CD14-positive monocyte (primary cell): ENCODE measurements around the gene CACNA1B. TPM values are rescaled to one million over a fixed set of nuclear protein-coding genes. Genes with fewer than 3 reads are reported as not detected.

Experiments used
- DNase-seq, 3 donors: peaks; one replicate each; pipeline ENCODE4 v3.0.0-alpha.2; 2011 to 2022
- H2AFZ ChIP-seq: 2 replicates; pipeline ENCODE4 v1.6.0; 2012; ENCODE audit warnings: mild to moderate bottlenecking, low read depth, low read length, inconsistent platforms; ENCODE audit not compliant: insufficient read depth, poor library complexity, severe bottlenecking
- H3K27ac ChIP-seq, 2 donors: 1 replicate in 1 of 2; 2 replicates in 1 of 2; pipeline ENCODE4 v1.5.1; 2012 to 2013; ENCODE audit warnings: low read length in 2 of 2, control low read depth in 1 of 2, inconsistent platforms in 1 of 2, low read depth in 1 of 2, mild to moderate bottlenecking in 1 of 2
- H3K27me3 ChIP-seq, 2 donors: one replicate each; pipeline versions ENCODE4 v1.6.0 to v1.6.1; 2011 to 2013; ENCODE audit warnings: low read length in 2 of 2; ENCODE audit not compliant: control insufficient read depth in 2 of 2, insufficient read depth in 2 of 2
- H3K36me3 ChIP-seq, 2 donors: replicated peaks in 1 of 2; 1 replicate in 1 of 2; 2 replicates in 1 of 2; pipeline versions ENCODE4 v1.5.1 to v1.6.1; 2012 to 2013; ENCODE audit warnings: low read length in 2 of 2, control low read depth in 1 of 2, inconsistent platforms in 1 of 2, mild to moderate bottlenecking in 1 of 2; ENCODE audit not compliant: insufficient read depth in 2 of 2, control insufficient read depth in 1 of 2
- H3K4me1 ChIP-seq, 2 donors: 1 replicate in 1 of 2; 2 replicates in 1 of 2; pipeline versions ENCODE4 v1.5.1 to v1.6.1; 2012 to 2013; ENCODE audit warnings: low read length in 2 of 2, control low read depth in 1 of 2, inconsistent platforms in 1 of 2, mild to moderate bottlenecking in 1 of 2, moderate library complexity in 1 of 2; ENCODE audit not compliant: insufficient read depth in 2 of 2, control insufficient read depth in 1 of 2
- H3K4me2 ChIP-seq: replicated peaks from 2 replicates; pipeline ENCODE3; 2012; ENCODE audit warnings: low read length, moderate library complexity, mild to moderate bottlenecking; ENCODE audit not compliant: poor library complexity, severe bottlenecking; ENCODE audit errors: extremely low read depth
- H3K4me3 ChIP-seq, 3 experiments: fragments of 200-600 bp in 1 of 3; sonication (generic) in 1 of 3; replicated peaks in 1 of 3; 1 replicate in 2 of 3; 2 replicates in 1 of 3; pipeline ENCODE4 v1.5.1; 2011 to 2013; ENCODE audit warnings: low read length in 3 of 3, mild to moderate bottlenecking in 3 of 3, control low read depth in 2 of 3, low read depth in 2 of 3, inconsistent platforms in 1 of 3, moderate library complexity in 1 of 3
- H3K79me2 ChIP-seq: 2 replicates; pipeline ENCODE4 v1.6.0; 2012; ENCODE audit warnings: mild to moderate bottlenecking, control low read depth, inconsistent platforms, low read length, moderate library complexity; ENCODE audit not compliant: insufficient read depth
- H3K9ac ChIP-seq: 2 replicates; pipeline ENCODE4 v1.6.0; 2017; ENCODE audit warnings: low read length, mild to moderate bottlenecking; ENCODE audit not compliant: insufficient read depth, poor library complexity, severe bottlenecking
- H3K9me3 ChIP-seq, 2 donors: replicated peaks in 1 of 2; 1 replicate in 1 of 2; 2 replicates in 1 of 2; pipeline versions ENCODE4 v1.5.1 to v1.6.1; 2012 to 2013; ENCODE audit warnings: low read length in 2 of 2, control low read depth in 1 of 2; ENCODE audit not compliant: control insufficient read depth in 1 of 2, insufficient read depth in 1 of 2
- H4K20me1 ChIP-seq: 2 replicates; pipeline ENCODE4 v1.6.0; 2012; ENCODE audit warnings: mild to moderate bottlenecking, low read length, control low read depth, moderate library complexity; ENCODE audit not compliant: insufficient read depth
- H3K27ac Mint-ChIP-seq, 7 donors: one replicate each; pipeline ENCODE4 v1.8.0; 2020; ENCODE audit warnings: mild to moderate bottlenecking in 7 of 7, mixed read lengths in 7 of 7, moderate library complexity in 6 of 7, inconsistent platforms in 2 of 7
- H3K27me3 Mint-ChIP-seq, 3 donors: one replicate each; pipeline ENCODE4 v1.8.0; 2021 to 2022; ENCODE audit warnings: low read depth in 3 of 3, mild to moderate bottlenecking in 3 of 3, mixed read lengths in 3 of 3, moderate library complexity in 3 of 3, inconsistent platforms in 1 of 3
- H3K36me3 Mint-ChIP-seq, 2 donors: one replicate each; pipeline ENCODE4 v1.8.0; 2020; ENCODE audit warnings: mixed read lengths in 2 of 2, inconsistent platforms in 1 of 2, mild to moderate bottlenecking in 1 of 2
- H3K4me1 Mint-ChIP-seq: one replicate; pipeline ENCODE4 v1.8.0; 2020; ENCODE audit warnings: mild to moderate bottlenecking, mixed read lengths
- H3K4me3 Mint-ChIP-seq, 2 donors: one replicate each; pipeline ENCODE4 v1.8.0; 2020; ENCODE audit warnings: mild to moderate bottlenecking in 2 of 2, mixed read lengths in 2 of 2, moderate library complexity in 1 of 2
- H3K9me3 Mint-ChIP-seq, 7 donors: one replicate each; pipeline ENCODE4 v1.8.0; 2020 to 2022; ENCODE audit warnings: mixed read lengths in 7 of 7, mild to moderate bottlenecking in 6 of 7, moderate library complexity in 6 of 7, inconsistent platforms in 2 of 7
- CTCF ChIP-seq: fragments of 200-600 bp; IDR thresholded peaks from one replicate; pipeline ENCODE4 v1.8.0; 2022; ENCODE audit warnings: antibody characterized with exemption, mild to moderate bottlenecking
- WGBS: methylation state at CpG from one replicate; pipeline ENCODE4 v1.1.5; 2013; ENCODE audit warnings: missing lambda C conversion rate; ENCODE audit not compliant: insufficient coverage; 5-methylcytosine and 5-hydroxymethylcytosine counted together
- intact Hi-C, 2 donors: fragments of 100-400 bp; cut with micrococcal nuclease; formaldehyde crosslinking; loops; one replicate each; pipeline versions ENCODE4 v1.15.0 to v1.15.1; 2023
- polyA plus RNA-seq, 3 donors: library from polyadenylated mRNA; depleted of rRNA in 1 of 3; unstranded in 2 of 3; stranded (reverse) in 1 of 3; fragments of 300-500 nt in 2 of 3; fragments of >200 nt in 1 of 3; fragmentation: Illumina TruSeq in 2 of 3; gene quantifications; 1 replicate in 2 of 3; 2 replicates in 1 of 3; pipeline ENCODE4 v1.2.3, GENCODE V29; 2012 to 2021

Gene CACNA1B
- polyA plus RNA-seq, 3 donors: not detected

- no peaks in the 10 kb centered on the region for H3K4me1 ChIP-seq
- no peaks in the 10 kb centered on the region for H3K36me3 ChIP-seq
- H3K27me3 ChIP-seq: peaks cover 2 to 37% of the 10 kb centered on the region in 2 donors
- DNase-seq: no peak
- no peaks in the 10 kb centered on the region for H3K9me3 ChIP-seq
- no peaks in the 10 kb centered on the region for H4K20me1 ChIP-seq
- peaks cover 40 to 46% (median 45%) of the 10 kb centered on the region in 3 donors for H3K27me3 Mint-ChIP-seq
- H3K4me3 ChIP-seq: no peak overlapping the region
- no peak overlapping the region for H3K27ac Mint-ChIP-seq
- H3K4me3 Mint-ChIP-seq: peak overlapping the region in 1 of 2 donors; percentile 48
- no peaks in the 10 kb centered on the region for H3K4me1 Mint-ChIP-seq
- no peaks in the 10 kb centered on the region for H3K79me2 ChIP-seq
- no peaks in the 10 kb centered on the region for H3K36me3 Mint-ChIP-seq
- H3K9me3 Mint-ChIP-seq: peaks cover 0 to 3% (median 0%) of the 10 kb centered on the region in 7 donors
- no peak overlapping the region for H3K27ac ChIP-seq
- H3K9ac ChIP-seq: no peak overlapping the region
- no peak overlapping the region for H2AFZ ChIP-seq
- 84% methylated on average over 10 of the region's 15 CpGs for WGBS
- no peak for TF ChIP-seq CTCF
- H3K4me2 ChIP-seq: no peak overlapping the region
- intact Hi-C loops: no loop called here
These were observed 143.9 kb downstream of the CACNA1B start for GRCh38 chr9:138021251-138022056.

- TF ChIP-seq CTCF: no peak
- H3K9me3 Mint-ChIP-seq: peaks cover 0 to 3% (median 0%) of the 10 kb centered on the region in 7 donors
- H3K79me2 ChIP-seq: no peaks in the 10 kb centered on the region
- WGBS: 47% methylated on average over 17 of the region's 17 CpGs
- no peak overlapping the region for H2AFZ ChIP-seq
- H3K27me3 Mint-ChIP-seq: peaks cover 40 to 49% (median 45%) of the 10 kb centered on the region in 3 donors
- H3K36me3 ChIP-seq: no peaks in the 10 kb centered on the region
- H3K36me3 Mint-ChIP-seq: no peaks in the 10 kb centered on the region
- intact Hi-C loops: no loop called here
- no peak for DNase-seq
- no peak overlapping the region for H3K9ac ChIP-seq
- H3K4me1 Mint-ChIP-seq: no peaks in the 10 kb centered on the region
- peak overlapping the region in 1 of 2 donors; percentile 57 for H3K4me3 Mint-ChIP-seq
- no peaks in the 10 kb centered on the region for H3K9me3 ChIP-seq
- H3K4me3 ChIP-seq: no peak overlapping the region
- no peaks in the 10 kb centered on the region for H3K4me1 ChIP-seq
- H4K20me1 ChIP-seq: no peaks in the 10 kb centered on the region
- peaks cover 2 to 37% of the 10 kb centered on the region in 2 donors for H3K27me3 ChIP-seq
- H3K27ac ChIP-seq: no peak overlapping the region
- H3K4me2 ChIP-seq: no peak overlapping the region
- H3K27ac Mint-ChIP-seq: no peak overlapping the region
These were observed 144.6 kb downstream of the CACNA1B start for GRCh38 chr9:138022121-138022741.
